ENCODE measurements around the gene TSPAN3. TPM values are rescaled to one million over a fixed set of nuclear protein-coding genes. Genes with fewer than 3 reads are reported as not detected.

Gene TSPAN3
- total RNA-seq, 1 donor from 2014 or later = 223 TPM

GRCh38 chr15:77023576-77024272 lies 47.2 kb downstream of the TSPAN3 start:
- FAIRE-seq = no peak

GRCh38 chr15:77022646-77023575 lies 48.0 kb downstream of the TSPAN3 start:
- H3K9me3 Mint-ChIP-seq (ENCODE audit: unreplicated experiment) = no peaks in the 10 kb centered on the region
- H3K4me3 Mint-ChIP-seq (ENCODE audit: unreplicated experiment) = no peak overlapping the region
- no peak overlapping the region for H2AFZ ChIP-seq (ENCODE audit: low read depth, low read length)
- H4K20me1 ChIP-seq (ENCODE audit: insufficient read depth, low read length) = no peaks in the 10 kb centered on the region
- H3K27me3 ChIP-seq (ENCODE audit: insufficient read depth, low read length) = no peaks in the 10 kb centered on the region
- peak overlapping the region; percentile 67 for H3K4me2 ChIP-seq (ENCODE audit: low read length)
- no peaks in the 10 kb centered on the region for H3K79me2 ChIP-seq (ENCODE audit: insufficient read depth, low read length)
- no peak overlapping the region for H3K4me3 ChIP-seq (ENCODE audit: insufficient read depth, low read depth, low read length)
- H3K4me1 Mint-ChIP-seq (ENCODE audit: low read depth, unreplicated experiment) = peaks cover 13% of the 10 kb centered on the region
- no peak for DNase-seq (ENCODE audit: low read depth)
- H3K27ac ChIP-seq (ENCODE audit: low read depth, low read length) = peak overlapping the region; percentile 7
- H3K9me3 ChIP-seq (ENCODE audit: insufficient read depth, low read depth, low read length) = no peaks in the 10 kb centered on the region
- peaks cover 2% of the 10 kb centered on the region for H3K36me3 Mint-ChIP-seq (ENCODE audit: low read depth, unreplicated experiment)
- peaks cover 19% of the 10 kb centered on the region for H3K4me1 ChIP-seq (ENCODE audit: insufficient read depth, low read length)
- FAIRE-seq = no peak
- peaks cover 20% of the 10 kb centered on the region for H3K27me3 Mint-ChIP-seq (ENCODE audit: low read depth, unreplicated experiment)
- H3K9ac ChIP-seq (ENCODE audit: low read length) = peak overlapping the region; percentile 56
- H3K27ac Mint-ChIP-seq (ENCODE audit: unreplicated experiment) = peak overlapping the region; percentile 80
- peak; percentile 7 for TF ChIP-seq EZH2 (IDR thresholded peaks at IDR 0.05; ENCODE audit: insufficient read depth, low read length)
- TF ChIP-seq CTCF (IDR thresholded peaks at IDR 0.05; ENCODE audit: insufficient read depth, low read depth, low read length) = no peak
- H3K36me3 ChIP-seq (ENCODE audit: insufficient read depth, low read length) = no peaks in the 10 kb centered on the region

More at GRCh38 chr15:77023576-77024272, 47.2 kb downstream of the TSPAN3 start:
- Mint-ChIP-seq H3K27ac (ENCODE audit: unreplicated experiment) (no peak overlapping the region), H3K36me3 (ENCODE audit: low read depth, unreplicated experiment) (peaks cover 2% of the 10 kb centered on the region), H3K9me3 (ENCODE audit: unreplicated experiment) (no peaks in the 10 kb centered on the region), H3K27me3 (ENCODE audit: low read depth, unreplicated experiment) (peaks cover 15% of the 10 kb centered on the region), H3K4me3 (ENCODE audit: unreplicated experiment) (no peak overlapping the region), H3K4me1 (ENCODE audit: low read depth, unreplicated experiment) (peaks cover 13% of the 10 kb centered on the region)
- Histone ChIP-seq H3K9ac (ENCODE audit: low read length) (no peak overlapping the region), H2AFZ (ENCODE audit: low read depth, low read length) (no peak overlapping the region), H3K4me2 (ENCODE audit: low read length) (no peak overlapping the region), H3K79me2 (ENCODE audit: insufficient read depth, low read length) (no peaks in the 10 kb centered on the region), H3K4me3 (ENCODE audit: insufficient read depth, low read depth, low read length) (no peak overlapping the region), H3K4me1 (ENCODE audit: insufficient read depth, low read length) (peaks cover 19% of the 10 kb centered on the region), H3K27ac (ENCODE audit: low read depth, low read length) (no peak overlapping the region), H4K20me1 (ENCODE audit: insufficient read depth, low read length) (no peaks in the 10 kb centered on the region), H3K27me3 (ENCODE audit: insufficient read depth, low read length) (no peaks in the 10 kb centered on the region), H3K9me3 (ENCODE audit: insufficient read depth, low read depth, low read length) (no peaks in the 10 kb centered on the region), H3K36me3 (ENCODE audit: insufficient read depth, low read length) (no peaks in the 10 kb centered on the region)
- TF ChIP-seq EZH2 (IDR thresholded peaks at IDR 0.05; ENCODE audit: insufficient read depth, low read length) = peak; percentile 15
- TF ChIP-seq CTCF (IDR thresholded peaks at IDR 0.05; ENCODE audit: insufficient read depth, low read depth, low read length) = no peak
- DNase-seq (ENCODE audit: low read depth) = no peak

All from astrocyte (in vitro differentiated cells and primary cell).